ACC112 (cell line): ENCODE data around the gene FILIP1.

Experiments
- H2AFZ ChIP-seq: fragments of 200-600 bp; sonication (generic); one replicate; pipeline ENCODE4 v1.6.0; 2017; ENCODE audit warnings: antibody characterized with exemption, low read length; ENCODE audit not compliant: unreplicated experiment
- H3K27ac ChIP-seq: fragments of 200-600 bp; sonication (generic); 2 replicates; pipeline ENCODE4 v1.5.1; 2014; ENCODE audit warnings: low read depth, mild to moderate bottlenecking, antibody characterized with exemption, low read length, moderate library complexity
- H3K27me3 ChIP-seq: fragments of 200-600 bp; sonication (generic); 2 replicates; pipeline ENCODE4 v1.6.1; 2014; ENCODE audit warnings: mild to moderate bottlenecking, antibody characterized with exemption, low read length, moderate library complexity, mixed read lengths; ENCODE audit not compliant: insufficient read depth
- H3K36me3 ChIP-seq: fragments of 200-600 bp; sonication (generic); 2 replicates; pipeline ENCODE4 v1.6.1; 2016; ENCODE audit warnings: mild to moderate bottlenecking, antibody characterized with exemption, low read length, moderate library complexity, mixed read lengths; ENCODE audit not compliant: insufficient read depth
- H3K4me1 ChIP-seq: fragments of 200-600 bp; sonication (generic); one replicate; pipeline ENCODE4 v1.6.1; 2016; ENCODE audit warnings: low read length, mixed read lengths; ENCODE audit not compliant: insufficient read depth, unreplicated experiment, control insufficient read depth
- H3K4me3 ChIP-seq: fragments of 200-600 bp; sonication (generic); 2 replicates; pipeline ENCODE4 v1.5.1; 2014; ENCODE audit warnings: mild to moderate bottlenecking, low read depth, low read length
- H3K79me2 ChIP-seq: fragments of 200-600 bp; sonication (generic); one replicate; pipeline ENCODE4 v1.6.0; 2016; ENCODE audit warnings: low read length; ENCODE audit not compliant: control insufficient read depth, unreplicated experiment, insufficient read depth

The FILIP1 gene

GRCh38 chr6:75315978-75316377 is 177.6 kb downstream of the FILIP1 start:
- Histone ChIP-seq H2AFZ (no peak overlapping the region), H3K27me3 (peaks cover 8% of the 10 kb centered on the region; the same call in 1 of the 2 replicates), H3K27ac (no peak overlapping the region), H3K79me2 (no peaks in the 10 kb centered on the region), H3K4me1 (peaks cover 4% of the 10 kb centered on the region), H3K4me3 (no peak overlapping the region), H3K36me3 (no peaks in the 10 kb centered on the region)

GRCh38 chr6:75308250-75308988 is 185.2 kb downstream of the FILIP1 start:
- no peaks in the 10 kb centered on the region for H3K4me1 ChIP-seq
- peaks cover 9% of the 10 kb centered on the region; the same call in 1 of the 2 replicates for H3K27me3 ChIP-seq
- no peak overlapping the region for H2AFZ ChIP-seq
- no peak overlapping the region for H3K27ac ChIP-seq
- no peak overlapping the region for H3K4me3 ChIP-seq
- no peaks in the 10 kb centered on the region for H3K79me2 ChIP-seq
- no peaks in the 10 kb centered on the region for H3K36me3 ChIP-seq

- Histone ChIP-seq H3K27me3 (peaks cover 7% of the 10 kb centered on the region; the same call in 1 of the 2 replicates), H3K4me3 (no peak overlapping the region), H3K79me2 (no peaks in the 10 kb centered on the region), H3K27ac (no peak overlapping the region), H2AFZ (no peak overlapping the region), H3K36me3 (no peaks in the 10 kb centered on the region), H3K4me1 (no peaks in the 10 kb centered on the region)
Observed at GRCh38 chr6:75307364-75308004, 186.1 kb downstream of the FILIP1 start.

- Histone ChIP-seq H3K27ac (no peak overlapping the region), H2AFZ (no peak overlapping the region), H3K4me3 (no peak overlapping the region), H3K79me2 (no peaks in the 10 kb centered on the region), H3K36me3 (no peaks in the 10 kb centered on the region), H3K4me1 (no peaks in the 10 kb centered on the region), H3K27me3 (peaks cover 7% of the 10 kb centered on the region; the same call in 1 of the 2 replicates)
Observed at GRCh38 chr6:75306064-75306463, 187.5 kb downstream of the FILIP1 start.

- no peak overlapping the region for H2AFZ ChIP-seq
- H3K4me3 ChIP-seq: no peak overlapping the region
- H3K36me3 ChIP-seq: no peaks in the 10 kb centered on the region
- H3K27ac ChIP-seq: no peak overlapping the region
- H3K27me3 ChIP-seq: peaks cover 7% of the 10 kb centered on the region; the same call in 1 of the 2 replicates
- no peaks in the 10 kb centered on the region for H3K79me2 ChIP-seq
- H3K4me1 ChIP-seq: no peaks in the 10 kb centered on the region
Observed at GRCh38 chr6:75305573-75305972, 188.0 kb downstream of the FILIP1 start.

DNA sequence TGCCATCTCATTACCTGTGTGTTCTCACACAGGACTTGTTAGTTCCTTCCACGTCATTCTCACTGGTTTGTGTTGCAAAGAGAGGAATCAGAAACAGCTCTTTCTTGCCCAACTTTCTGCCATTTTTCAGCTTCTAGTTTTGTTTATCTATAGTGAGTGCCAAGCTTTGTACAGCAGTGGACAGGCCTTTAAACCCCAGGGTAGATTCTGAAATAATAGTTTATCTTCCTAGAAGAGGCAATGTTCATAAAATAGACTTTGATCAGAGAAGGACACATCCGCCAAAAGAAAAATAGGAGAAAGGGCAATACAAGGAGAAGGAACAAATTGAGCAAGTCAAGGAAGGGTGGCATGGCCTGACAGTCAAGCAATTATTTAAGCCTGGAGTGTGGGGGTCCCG is 191.3 kb downstream of the FILIP1 start:
- Histone ChIP-seq H3K27ac (no peak overlapping the region), H3K4me3 (no peak overlapping the region), H3K4me1 (no peaks in the 10 kb centered on the region), H2AFZ (no peak overlapping the region), H3K36me3 (no peaks in the 10 kb centered on the region), H3K79me2 (no peaks in the 10 kb centered on the region), H3K27me3 (no peaks in the 10 kb centered on the region)

- no peak overlapping the region for H3K27ac ChIP-seq
Observed at GRCh38 chr6:75301537-75301936, 192.1 kb downstream of the FILIP1 start.

GRCh38 chr6:75301088-75301487 is 192.5 kb downstream of the FILIP1 start:
- H3K4me3 ChIP-seq: no peak overlapping the region
- no peak overlapping the region for H3K27ac ChIP-seq
- H2AFZ ChIP-seq: no peak overlapping the region
- no peaks in the 10 kb centered on the region for H3K27me3 ChIP-seq
- peaks cover 3% of the 10 kb centered on the region for H3K4me1 ChIP-seq
- no peaks in the 10 kb centered on the region for H3K36me3 ChIP-seq
- no peaks in the 10 kb centered on the region for H3K79me2 ChIP-seq

More at GRCh38 chr6:75301537-75301936, 192.1 kb downstream of the FILIP1 start:
- Histone ChIP-seq H3K27me3 (no peaks in the 10 kb centered on the region), H2AFZ (no peak overlapping the region), H3K36me3 (no peaks in the 10 kb centered on the region), H3K79me2 (no peaks in the 10 kb centered on the region), H3K4me1 (peaks cover 3% of the 10 kb centered on the region), H3K4me3 (no peak overlapping the region)

- no peak overlapping the region for H3K27ac ChIP-seq
- H3K79me2 ChIP-seq: no peaks in the 10 kb centered on the region
- peaks cover 3% of the 10 kb centered on the region for H3K4me1 ChIP-seq
- no peak overlapping the region for H3K4me3 ChIP-seq
- no peak overlapping the region for H2AFZ ChIP-seq
- no peaks in the 10 kb centered on the region for H3K36me3 ChIP-seq
- no peaks in the 10 kb centered on the region for H3K27me3 ChIP-seq
Observed at GRCh38 chr6:75300531-75300855, 193.1 kb downstream of the FILIP1 start.

DNA sequence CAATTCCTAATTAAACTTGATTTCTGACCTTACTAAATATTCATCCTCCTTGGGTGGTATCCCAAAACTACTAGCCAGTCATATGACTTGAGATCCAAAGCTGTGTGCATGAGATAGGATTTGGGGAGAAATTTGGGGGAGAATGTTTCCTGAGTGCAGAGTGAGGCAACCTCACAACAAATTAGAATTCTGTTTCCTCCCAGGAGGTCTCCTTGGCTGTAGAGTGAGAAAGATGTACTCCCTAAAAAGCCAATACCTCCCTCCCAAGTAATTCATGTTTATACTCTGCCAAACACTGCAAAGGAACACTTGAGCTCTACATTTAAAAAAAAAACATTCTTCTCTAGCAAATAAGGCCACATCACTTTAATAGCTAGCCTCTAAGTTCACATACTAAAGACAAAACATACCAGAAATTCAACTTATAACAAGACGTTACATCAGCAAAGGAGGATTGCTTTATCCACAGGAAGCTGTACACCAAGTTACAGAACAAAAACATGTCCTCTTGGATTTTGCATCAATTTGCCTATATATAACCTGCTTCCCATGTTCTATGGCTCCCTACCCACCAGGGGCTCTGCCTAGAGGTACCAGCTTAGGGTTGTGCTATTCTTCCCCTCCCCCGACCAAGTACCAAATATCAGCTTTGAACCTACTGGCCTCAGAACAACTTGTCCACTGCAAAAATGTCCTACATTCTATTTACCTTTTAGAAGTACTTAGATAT is 193.6 kb downstream of the FILIP1 start:
- H3K79me2 ChIP-seq: no peaks in the 10 kb centered on the region
- no peak overlapping the region for H3K27ac ChIP-seq
- no peak overlapping the region for H2AFZ ChIP-seq
- H3K4me3 ChIP-seq: no peak overlapping the region
- no peaks in the 10 kb centered on the region for H3K27me3 ChIP-seq
- H3K36me3 ChIP-seq: no peaks in the 10 kb centered on the region
- peaks cover 3% of the 10 kb centered on the region for H3K4me1 ChIP-seq
